Measurements from ENCODE around the gene DBH.

The DBH gene

GRCh38 chr9:133701981-133702797 lies 66.0 kb downstream of the DBH start:
- DNase-seq (ENCODE audit: low spot score), result no peak

DNA sequence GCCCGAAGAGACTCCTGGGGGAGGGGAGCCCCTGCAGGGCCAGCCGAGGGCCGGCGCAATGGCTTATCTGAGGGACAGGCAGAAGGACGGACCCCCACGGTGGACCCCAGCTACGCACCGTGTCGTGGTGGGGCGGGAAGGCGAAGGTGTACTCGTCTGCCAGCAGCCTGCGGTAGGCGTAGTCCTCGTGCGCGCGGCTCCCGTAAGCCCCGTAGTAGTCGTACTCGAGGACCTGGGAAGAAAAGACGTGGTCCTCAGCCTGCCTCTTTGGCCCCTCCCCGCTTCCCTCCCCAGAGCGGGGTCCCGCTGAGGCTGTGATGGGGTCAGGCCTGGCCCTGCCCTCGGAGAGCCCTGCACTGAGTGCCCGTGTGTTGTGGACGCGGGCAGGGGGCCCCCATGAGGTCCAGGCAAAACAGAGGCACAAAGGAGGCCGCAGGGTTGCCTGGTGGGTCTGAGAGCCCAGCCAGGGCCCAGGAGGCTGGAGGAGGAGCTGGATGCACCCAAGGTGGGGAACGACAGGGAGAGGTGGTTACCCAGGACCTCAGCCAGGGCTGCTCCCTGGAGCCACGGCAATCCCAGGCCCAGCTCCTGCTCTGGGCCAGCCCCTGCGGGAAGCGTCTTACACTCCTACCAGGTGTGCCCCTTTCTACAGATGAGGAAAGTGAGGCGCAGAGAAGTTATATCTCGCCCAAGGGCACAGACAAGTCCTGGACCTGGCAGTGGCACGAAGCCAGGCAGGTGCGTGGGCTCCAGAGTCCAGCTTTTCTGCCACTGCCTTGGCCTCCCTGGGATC lies 66.8 kb downstream of the DBH start:
- DNase-seq (ENCODE audit: low spot score), result no peak

DNA sequence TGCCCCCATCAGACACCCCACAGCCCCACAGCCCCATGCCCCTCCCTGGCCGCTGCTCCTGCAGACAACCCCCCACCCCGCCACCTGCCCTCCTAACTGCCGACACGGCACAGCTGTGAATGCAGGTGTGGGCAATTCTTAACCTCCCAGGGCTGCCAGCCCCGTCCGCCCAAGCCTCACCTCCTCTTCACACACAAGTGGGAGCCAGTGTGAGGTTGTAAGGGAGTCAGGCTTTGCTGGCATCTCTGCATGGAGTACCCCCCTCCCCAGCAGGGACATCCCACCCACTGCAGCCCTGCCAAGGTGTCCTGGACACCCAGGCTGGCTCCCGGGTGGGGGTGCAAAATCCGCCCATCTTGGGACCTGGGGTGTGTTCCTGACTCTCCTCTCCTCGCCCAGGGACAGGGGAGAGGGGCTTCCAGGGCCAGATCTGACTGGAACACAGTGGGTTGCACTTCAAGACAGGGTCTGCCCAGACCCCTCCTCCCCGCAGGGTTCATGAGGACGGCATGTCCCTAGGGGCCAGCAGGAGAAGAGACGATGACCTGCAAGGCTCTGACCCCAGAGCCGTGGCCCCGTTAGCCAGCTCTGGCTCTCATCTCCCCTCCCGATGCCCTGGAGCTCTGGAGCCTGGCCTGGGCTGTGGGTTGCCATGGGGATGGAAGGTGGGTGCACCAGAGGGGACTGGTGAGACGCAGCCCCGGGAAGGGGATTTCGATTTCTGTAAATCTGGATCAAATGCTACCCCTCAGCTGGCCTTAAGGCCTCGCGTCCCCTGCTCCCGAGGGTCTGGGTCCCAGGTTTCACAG lies 67.6 kb downstream of the DBH start:
- no peak for DNase-seq (ENCODE audit: low spot score)

DNA sequence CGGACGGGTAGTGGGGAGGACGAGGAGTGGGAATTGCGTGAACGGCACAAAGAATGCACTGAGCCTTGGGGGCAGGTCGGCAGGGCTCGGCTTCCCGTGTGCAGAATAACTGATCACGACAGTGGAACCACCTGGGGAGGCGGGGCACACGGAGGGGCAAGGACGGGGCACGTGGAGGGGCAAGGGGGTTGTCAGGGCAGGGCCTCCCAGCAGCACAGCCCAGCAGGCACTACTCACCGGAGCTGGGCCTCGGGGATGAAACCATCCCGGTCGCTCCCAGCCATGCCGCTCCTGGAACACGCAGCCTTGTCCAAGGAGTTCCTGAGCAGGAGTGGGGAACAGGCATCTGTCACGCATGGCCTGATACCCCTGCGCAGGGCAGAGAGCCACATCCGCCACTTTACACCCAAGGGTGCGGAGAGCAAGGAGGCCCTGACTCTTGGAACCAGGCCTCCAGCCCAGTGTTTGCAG lies 68.6 kb downstream of the DBH start:
- DNase-seq (ENCODE audit: low spot score), result no peak

GRCh38 chr9:133705576-133705975 lies 69.4 kb downstream of the DBH start:
- no peak for DNase-seq (ENCODE audit: low spot score)

GRCh38 chr9:133706307-133707050 lies 70.3 kb downstream of the DBH start:
- DNase-seq (ENCODE audit: low spot score), result no peak

- no peak for DNase-seq (ENCODE audit: low spot score)
Measured at GRCh38 chr9:133707065-133707762, 71.1 kb downstream of the DBH start.

DNA sequence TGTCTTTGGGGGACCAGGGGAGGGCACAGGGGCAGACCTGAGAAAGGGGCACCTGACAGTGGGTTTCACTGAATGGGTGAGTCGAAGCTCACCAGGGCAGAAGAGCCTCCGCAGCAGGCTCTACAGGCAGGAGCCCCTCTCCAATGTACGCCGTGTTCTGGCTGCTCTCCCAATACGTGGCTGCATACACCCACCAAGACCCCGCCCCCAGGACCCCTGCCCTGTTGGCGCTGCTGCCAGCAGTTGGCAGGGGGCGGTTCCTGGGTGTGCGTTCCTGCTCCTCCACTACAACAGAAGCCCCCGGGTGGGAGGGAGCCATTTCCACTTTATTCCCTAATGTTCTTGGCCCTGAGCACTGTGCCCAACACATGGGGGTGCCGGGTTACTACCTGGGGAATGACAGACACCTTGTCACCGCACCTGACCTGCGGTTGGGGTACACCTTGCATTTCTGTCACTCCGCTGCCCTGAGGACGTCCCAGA lies 71.6 kb downstream of the DBH start:
- no peak for DNase-seq (ENCODE audit: low spot score)

GRCh38 chr9:133708246-133709014 lies 72.3 kb downstream of the DBH start:
- DNase-seq (ENCODE audit: low spot score), result no peak
